ENCODE results near the gene ZNF516.

DNA sequence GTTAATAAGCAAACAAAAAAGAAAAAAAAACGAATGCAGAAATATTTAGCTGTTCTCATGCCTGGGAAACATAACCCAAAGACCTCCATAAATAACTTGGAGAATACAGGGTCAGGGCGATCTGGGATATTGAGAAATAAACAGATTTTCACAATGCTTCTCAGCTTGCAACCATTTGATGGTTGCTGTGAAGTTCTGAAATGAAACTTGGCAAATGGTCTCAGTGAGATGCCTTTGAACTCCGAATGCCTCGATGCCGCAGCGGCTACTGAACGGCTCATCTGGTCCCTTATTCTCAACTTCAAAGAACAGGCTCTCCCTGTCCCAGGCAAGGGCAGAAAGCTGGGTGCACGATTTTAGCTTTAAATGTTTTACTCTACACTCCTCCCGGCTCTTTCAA, 78.1 kb downstream of the ZNF516 start:
- TF ChIP-seq POLR2A (IDR thresholded peaks at IDR 0.05) (no peak), CTCF (IDR thresholded peaks at IDR 0.05) (no peak), POLR2AphosphoS5 (IDR thresholded peaks at IDR 0.05) (peak in 1 of 3 donors; percentile 39)
